Activated CD4-positive, alpha-beta T cell treated with anti-CD3 and anti-CD28 coated beads for 48 hours (primary cell): ENCODE data around the gene DNAJB5.
"Not testable (repeated sequence)": the region's sequence is repeated elsewhere in the genome, so short reads cannot be mapped to it uniquely, and the experiment has no call there.

ENCODE experiments used
- DNase-seq: peaks from one replicate; pipeline ENCODE4 v3.0.0-alpha.2; 2020

Gene DNAJB5

DNA sequence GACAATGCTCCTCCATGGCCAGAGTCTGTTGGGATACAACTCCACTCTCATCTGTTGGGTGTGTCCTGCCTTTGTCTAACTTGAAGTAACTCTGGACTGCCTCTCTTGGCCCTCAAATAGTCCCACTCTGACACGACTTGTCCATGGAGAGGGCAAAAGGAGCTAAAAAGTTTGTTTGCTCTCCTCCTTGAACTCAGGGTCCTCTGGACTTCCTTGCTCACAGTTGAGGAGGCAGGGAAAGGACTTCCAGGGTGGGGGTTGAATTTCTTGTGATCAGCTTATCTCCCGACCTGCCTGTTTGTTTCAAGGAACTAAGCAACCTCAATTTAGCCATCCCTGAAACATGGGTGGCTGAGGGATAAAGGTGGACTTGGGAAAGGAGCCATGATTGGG is 11.7 kb downstream of the DNAJB5 start:
- no peak for DNase-seq

- DNase-seq: no peak
Observed at GRCh38 chr9:35001803-35002502, 12.4 kb downstream of the DNAJB5 start.

- no peak for DNase-seq
Observed at GRCh38 chr9:35002623-35003022, 13.1 kb downstream of the DNAJB5 start.

- not testable (repeated sequence) for DNase-seq
Observed at GRCh38 chr9:35004299-35004698, 14.8 kb downstream of the DNAJB5 start.

DNA sequence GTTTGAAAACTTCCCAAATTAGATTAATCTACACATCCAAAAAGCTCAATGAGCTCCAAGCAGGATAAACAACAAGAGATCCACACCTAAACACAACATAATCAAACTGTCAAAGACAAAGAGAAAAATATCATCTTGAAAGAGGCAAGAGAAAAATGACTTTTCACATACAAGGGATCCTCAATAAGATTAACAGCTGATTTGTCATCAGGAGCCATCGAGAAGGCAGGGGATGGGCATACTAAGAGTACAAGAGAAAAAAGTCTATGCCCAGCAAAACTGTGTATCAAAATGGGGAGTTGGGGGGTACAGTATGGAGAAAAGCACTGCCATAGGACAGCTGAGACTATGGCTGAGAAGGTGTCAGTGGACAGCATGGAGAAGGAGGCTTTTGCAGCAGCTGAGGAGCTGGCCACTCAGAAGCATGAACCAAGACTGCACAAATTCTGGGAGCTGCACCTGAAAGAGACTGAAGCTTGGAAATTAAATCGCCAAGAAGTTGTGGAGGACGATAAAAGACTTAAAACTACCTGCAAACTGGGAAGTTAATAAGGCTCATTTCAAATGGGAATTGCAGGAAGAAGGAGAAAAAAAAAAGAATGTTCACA is 20.9 kb downstream of the DNAJB5 start:
- no peak for DNase-seq

DNA sequence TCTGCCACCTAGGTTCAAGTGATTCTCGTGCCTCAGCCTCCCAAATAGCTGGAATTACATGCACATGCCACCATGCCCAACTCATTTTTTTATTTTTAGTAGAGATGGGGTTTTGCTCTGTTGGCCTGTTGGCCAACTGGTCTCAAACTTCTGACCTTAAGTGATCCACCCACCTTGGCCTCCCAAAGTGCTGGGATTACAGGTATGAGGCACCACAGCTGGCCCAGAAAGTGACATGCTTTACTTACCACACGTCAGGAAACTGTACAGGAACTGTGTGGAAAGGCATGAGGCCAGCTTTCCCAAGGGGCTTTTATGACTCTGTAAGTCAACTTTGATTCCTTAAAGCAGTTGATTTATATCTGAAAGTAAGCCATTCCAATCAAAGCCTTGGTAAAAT is 25.0 kb downstream of the DNAJB5 start:
- no peak for DNase-seq

GRCh38 chr9:35023443-35023842 is 33.9 kb downstream of the DNAJB5 start:
- not testable (repeated sequence) for DNase-seq

- DNase-seq: no peak
Observed at GRCh38 chr9:35026671-35027070, 37.1 kb downstream of the DNAJB5 start.

GRCh38 chr9:35027374-35027773 is 37.8 kb downstream of the DNAJB5 start:
- no peak for DNase-seq

GRCh38 chr9:35027860-35028259 is 38.3 kb downstream of the DNAJB5 start:
- DNase-seq: no peak

DNA sequence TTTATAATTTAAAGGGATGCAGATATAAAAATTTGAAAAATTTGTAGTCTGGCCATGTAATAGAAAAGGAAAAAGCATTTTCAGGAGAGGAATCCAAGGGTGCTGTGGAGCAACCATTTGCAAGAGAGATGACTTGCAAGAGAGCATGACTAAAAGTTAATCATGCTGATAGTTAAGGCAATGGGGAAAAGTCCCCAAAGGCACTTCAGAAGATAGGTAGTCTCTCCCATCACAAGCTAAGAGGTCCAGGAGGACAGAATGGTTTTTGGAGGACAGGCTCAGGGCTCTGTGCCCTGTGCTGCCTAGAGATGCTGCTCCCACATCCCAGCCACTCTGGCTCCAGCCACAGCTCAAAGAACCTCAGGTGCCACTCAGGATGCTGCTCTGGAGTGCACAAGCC is 38.8 kb downstream of the DNAJB5 start:
- no peak for DNase-seq

GRCh38 chr9:35029241-35029640 is 39.7 kb downstream of the DNAJB5 start:
- DNase-seq: no peak

GRCh38 chr9:35029852-35030251 is 40.3 kb downstream of the DNAJB5 start:
- DNase-seq: no peak

DNA sequence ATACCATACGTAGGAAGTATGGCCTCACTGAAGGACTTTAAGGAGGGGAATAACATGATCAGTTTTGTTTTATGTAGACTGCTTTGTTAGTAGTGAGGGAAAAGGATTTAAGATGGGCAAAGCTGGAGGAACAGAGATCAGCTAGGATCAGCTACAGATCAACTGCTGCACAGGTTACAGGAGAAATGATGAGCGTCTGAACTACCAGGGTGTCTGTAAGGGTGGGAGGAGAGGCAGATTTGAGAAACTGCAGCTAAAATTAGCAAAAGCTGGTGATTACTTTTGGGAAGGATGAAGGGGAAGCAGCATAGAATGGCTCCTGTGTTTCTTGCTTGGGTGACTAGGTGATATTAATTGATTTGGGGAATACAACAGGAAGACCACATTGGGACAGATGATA is 43.6 kb downstream of the DNAJB5 start:
- no peak for DNase-seq

GRCh38 chr9:35035851-35036701 is 46.5 kb downstream of the DNAJB5 start:
- peak; percentile 67 for DNase-seq

- DNase-seq: no peak
Observed at GRCh38 chr9:35042081-35042604, 52.6 kb downstream of the DNAJB5 start.

DNA sequence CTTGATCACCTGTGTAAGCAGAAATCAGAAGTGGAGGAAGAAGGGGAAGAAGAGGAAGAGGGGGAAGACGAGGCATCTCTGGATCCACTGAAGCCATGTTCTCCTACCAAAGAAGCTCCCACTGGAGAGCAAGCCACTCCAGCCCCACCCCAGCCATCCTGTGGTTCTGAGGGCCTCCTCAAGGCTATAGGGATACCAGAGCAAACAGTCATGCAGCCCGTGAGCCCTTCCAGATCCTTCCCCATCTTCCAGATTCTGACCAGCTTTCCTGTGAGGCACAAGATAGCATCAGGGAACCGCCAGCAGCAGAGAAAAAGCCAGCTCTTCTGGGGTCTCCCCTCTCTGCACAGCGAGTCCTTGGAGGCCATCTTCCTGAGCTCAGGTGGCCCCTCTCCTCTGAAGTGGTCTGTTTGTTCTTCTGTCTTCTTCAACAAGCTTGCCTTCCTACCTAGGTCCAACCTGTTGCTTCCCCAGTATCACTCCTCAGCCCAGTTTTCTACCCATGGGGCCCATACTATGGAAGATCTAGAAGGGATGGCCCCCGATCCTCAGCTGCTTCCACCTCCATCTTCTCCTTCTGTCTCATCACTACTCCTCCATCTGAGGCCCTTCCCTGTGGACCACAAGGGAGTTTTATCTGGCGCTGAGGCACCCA is 53.5 kb downstream of the DNAJB5 start:
- DNase-seq: no peak

DNA sequence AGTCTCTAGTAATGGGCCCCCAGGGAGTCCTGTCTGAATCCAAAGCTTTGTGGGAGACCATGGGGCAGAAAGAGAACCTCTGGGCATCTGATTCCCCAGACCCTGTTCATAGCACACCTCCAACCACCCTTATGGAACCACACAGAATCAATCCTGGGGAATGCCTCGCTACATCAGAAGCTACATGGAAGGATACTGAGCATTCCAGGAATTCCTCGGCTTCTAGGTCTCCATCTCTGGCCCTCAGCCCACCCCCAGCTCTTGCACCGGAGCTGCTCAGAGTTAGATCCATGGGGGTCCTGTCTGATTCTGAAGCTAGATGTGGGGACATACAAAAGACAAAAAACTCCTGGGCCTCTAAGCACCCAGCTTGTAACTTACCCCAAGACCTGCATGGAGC is 54.5 kb downstream of the DNAJB5 start:
- no peak for DNase-seq
